ENCODE measurements around the gene FIG4. TPM values are rescaled to one million over a fixed set of nuclear protein-coding genes. Genes with fewer than 3 reads are reported as not detected.

The FIG4 gene
- total RNA-seq, 2 donors from 2014 or later = 20.9 to 23.9 TPM

GRCh38 chr6:109872549-109872948, 181.5 kb downstream of the FIG4 start:
- DNase-seq (ENCODE audit: low spot score) = no peak
- intact Hi-C loops (cut with DNase I) = no loop called here

GRCh38 chr6:109872968-109873545, 182.0 kb downstream of the FIG4 start:
- intact Hi-C loops (cut with DNase I) = no loop called here
- DNase-seq (ENCODE audit: low spot score) = no peak

GRCh38 chr6:109874086-109874485, 183.0 kb downstream of the FIG4 start:
- no peak for DNase-seq (ENCODE audit: low spot score)
- intact Hi-C loops (cut with DNase I) = no loop called here

GRCh38 chr6:109874621-109875020, 183.5 kb downstream of the FIG4 start:
- DNase-seq (ENCODE audit: low spot score) = no peak
- intact Hi-C loops (cut with DNase I) = no loop called here

Other genes with a start within 250 kb of the FIG4 start
- gene MICAL1, start 235.5 kb upstream of the FIG4 start, total RNA-seq = 10 to 100 TPM; 53.0 to 53.2 TPM
- 1 to 10 TPM; 5.5 to 5.8 TPM for gene ZBTB24, start 208.1 kb upstream of the FIG4 start, total RNA-seq
- gene AK9, start 94 bp upstream of the FIG4 start, total RNA-seq = 1 to 10 TPM; 8.1 to 9.9 TPM